Activated CD8-positive, alpha-beta memory T cell treated with anti-CD3 and anti-CD28 coated beads for 36 hours (primary cell): Measurements from ENCODE around the gene ITPR3. TPM values are rescaled to one million over a fixed set of nuclear protein-coding genes. Genes with fewer than 3 reads are reported as not detected.
"Not testable (repeated sequence)": the region's sequence is repeated elsewhere in the genome, so short reads cannot be mapped to it uniquely, and the experiment has no call there.

Source experiments
- CTCF ChIA-PET: fragments of 350-600 bp; sonication (Branson Sonifier 250); formaldehyde crosslinking; loops from one replicate; lab custom pipeline; 2021; ENCODE audit warnings: antibody characterized with exemption; lab: Charles Lee
- POLR2A ChIA-PET: fragments of 350-600 bp; sonication (Branson Sonifier 250); formaldehyde crosslinking; loops from one replicate; lab custom pipeline; 2021; ENCODE audit warnings: antibody characterized with exemption; lab: Charles Lee
- total RNA-seq, 2 experiments: library from RNA; stranded (reverse); gene quantifications; one replicate each; pipeline ENCODE4 v1.2.3, GENCODE V29; 2021

Gene ITPR3
- total RNA-seq, 2 experiments from 2014 or later: 42.2 to 44.0 TPM

DNA sequence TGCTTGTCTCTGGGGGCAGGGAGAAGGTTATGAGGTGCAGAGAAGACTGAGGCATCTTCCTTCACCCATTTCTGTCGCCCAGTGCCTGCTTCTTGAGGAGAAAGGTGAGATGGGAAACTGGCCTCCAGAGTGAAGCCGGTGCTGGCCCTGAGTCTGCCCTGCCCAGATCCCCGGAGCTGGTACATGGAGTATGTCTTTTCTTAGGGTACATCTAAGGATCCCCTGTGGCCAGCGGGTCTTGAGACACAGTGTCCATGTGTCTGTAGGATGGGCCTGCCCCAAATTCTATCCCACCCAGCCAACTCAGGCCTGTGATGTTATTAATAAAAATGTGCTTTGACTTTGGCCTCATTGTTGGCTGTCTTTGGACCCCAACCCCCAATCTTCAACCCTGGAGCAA, 32.2 kb upstream of the ITPR3 start:
- POLR2A ChIA-PET: no interaction called here
- CTCF ChIA-PET: interaction anchor here (1.2 to 1.8 kb wide), 2 partner anchors 9 to 19 kb away, joined by 3 to 11 read pairs; no protein-coding TSS in a partner anchor

DNA sequence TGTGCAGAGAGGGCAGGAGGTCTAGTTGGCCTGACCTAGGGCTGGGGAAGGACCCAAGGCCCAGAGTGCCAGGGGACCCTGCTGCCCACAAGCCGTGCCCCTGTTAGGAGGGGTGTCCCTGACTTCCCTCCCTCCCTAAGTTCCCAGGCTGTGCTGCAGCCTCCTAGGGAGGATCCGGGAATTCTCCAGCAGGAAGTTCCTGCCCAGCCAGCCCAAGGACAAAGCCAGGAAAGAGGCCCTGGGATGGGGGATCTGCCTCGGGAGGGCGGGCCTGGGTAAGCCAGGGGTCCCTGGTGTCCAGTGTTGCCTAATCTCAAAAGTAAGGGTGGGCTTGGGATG, 31.8 kb upstream of the ITPR3 start:
- POLR2A ChIA-PET: interaction anchor here (0.9 kb wide), 1 partner anchor 32 kb away, joined by 3 read pairs; the partner anchor contains the start of gene ITPR3
- CTCF ChIA-PET: interaction anchor here (0.9 to 1.8 kb wide), 4 partner anchors 18 to 113 kb away, joined by 3 to 11 read pairs (median 6); partner anchors contain the start of gene ITPR3

DNA sequence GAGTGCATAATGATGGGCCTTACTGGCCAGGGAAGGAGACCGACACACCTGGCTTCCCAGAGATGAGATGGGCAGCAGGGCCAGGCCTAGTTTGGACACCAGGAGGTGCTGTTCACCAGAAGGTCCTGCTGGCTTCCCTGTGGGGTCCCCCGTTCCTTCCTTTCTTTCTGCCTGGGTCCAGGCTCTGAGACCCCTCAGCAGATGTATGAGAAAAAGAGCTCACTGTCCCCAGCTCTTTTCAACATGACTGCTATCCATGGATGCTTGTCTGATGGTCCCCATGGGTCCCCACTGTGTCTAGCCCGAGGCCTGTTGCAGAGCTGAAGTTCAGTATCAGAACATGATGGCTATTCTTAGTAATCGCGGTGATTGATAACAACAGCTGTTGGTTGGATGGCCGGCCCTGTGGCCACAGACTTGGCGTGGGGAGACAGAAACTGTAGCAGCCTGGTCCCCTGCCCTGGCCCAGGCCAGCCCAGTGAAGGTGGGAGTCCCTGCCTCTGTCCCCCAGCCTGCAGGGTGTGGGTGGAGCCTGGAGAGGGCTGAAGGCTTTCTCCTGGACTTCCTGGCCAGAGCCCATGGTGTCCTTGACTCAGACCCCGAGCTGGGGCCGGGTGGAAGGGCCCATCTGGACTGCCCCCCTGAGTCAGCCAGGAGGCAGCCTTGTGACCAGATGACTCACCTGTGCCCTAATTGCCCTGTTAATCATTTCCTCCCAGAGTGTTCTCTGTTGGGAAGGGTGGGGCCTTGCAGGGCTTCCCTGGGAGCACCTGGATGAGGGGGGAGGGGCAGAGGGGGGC, 31.2 kb upstream of the ITPR3 start:
- POLR2A ChIA-PET: interaction anchor here (0.9 kb wide), 1 partner anchor 31 kb away, joined by 3 read pairs; the partner anchor contains the start of gene ITPR3

DNA sequence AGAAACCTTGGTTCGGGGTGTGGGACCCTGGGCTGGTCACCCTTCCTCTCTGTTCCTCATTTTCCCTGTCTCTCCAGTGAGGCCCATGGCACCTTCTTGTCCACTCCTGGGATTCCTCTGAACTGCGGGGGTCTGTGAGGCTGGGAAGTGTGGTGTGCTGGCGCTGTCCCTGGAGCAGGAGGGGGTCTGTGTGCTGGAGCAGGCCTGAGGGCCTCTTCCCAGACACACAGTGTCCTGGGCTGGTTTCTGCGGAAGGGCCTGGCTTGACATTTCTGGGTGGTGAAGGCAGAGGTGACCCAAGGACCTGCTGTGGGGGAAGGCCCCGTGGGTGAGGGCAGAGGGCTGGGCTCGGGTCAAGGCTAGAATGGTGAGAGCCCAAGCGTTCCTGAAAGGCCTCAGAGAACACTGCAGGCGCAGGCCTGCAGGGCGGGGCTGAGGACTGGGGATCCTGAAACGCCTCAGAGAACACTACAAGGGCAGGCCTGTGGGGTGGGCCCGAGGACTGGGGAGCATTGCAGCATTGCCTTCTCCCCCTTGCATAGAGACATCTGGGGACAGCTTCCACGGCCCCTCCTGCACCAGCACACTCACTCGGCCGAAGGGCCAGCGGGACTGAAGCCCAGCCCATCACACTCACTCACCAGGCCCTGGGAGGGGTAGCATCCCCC, 30.5 kb upstream of the ITPR3 start:
- ChIA-PET CTCF (interaction anchor here (0.7 to 1.8 kb wide), 6 partner anchors 11 to 114 kb away, joined by 3 to 11 read pairs (median 4); partner anchors contain the start of genes BAK1 and ITPR3), POLR2A (no interaction called here)

More for the DNA sequence above, 31.2 kb upstream of the ITPR3 start:
- CTCF ChIA-PET: interaction anchor here (0.7 to 1.8 kb wide), 10 partner anchors 9 to 115 kb away, joined by 3 to 11 read pairs (median 4); partner anchors contain the start of genes BAK1 and ITPR3

DNA sequence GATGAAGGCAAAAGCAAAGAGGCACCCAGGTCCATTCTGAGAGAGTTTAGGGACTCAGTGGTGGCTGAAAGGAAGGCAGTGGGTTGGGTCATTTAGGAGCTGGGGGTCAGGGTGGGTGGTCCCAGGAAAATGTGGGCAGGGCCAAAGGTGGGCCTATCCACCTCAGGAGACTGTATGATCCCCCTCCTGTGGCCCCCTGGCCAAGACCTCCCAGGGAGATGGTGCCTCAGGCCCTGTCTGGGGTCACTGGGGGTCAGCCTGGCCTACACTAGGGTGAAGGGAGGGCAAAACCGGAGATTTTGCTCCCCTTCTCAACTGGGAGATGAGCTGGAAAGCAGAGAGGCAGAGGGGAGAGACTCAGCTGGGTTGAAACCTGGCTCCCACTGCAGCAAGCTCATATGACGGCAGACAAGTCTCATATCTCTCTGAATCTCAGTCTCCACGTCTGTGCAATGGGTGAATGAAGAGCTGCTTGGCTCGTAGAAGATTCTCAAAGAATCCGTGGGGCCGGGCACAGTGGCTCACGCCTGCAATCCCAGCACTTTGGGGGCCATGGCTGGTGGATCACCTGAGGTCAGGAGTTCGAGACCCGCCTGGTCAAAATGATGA, 29.6 kb upstream of the ITPR3 start:
- ChIA-PET CTCF (interaction anchor here (0.6 to 1.5 kb wide), 5 partner anchors 42 to 638 kb away, joined by 3 to 5 read pairs (median 3); no protein-coding TSS in a partner anchor), POLR2A (interaction anchor here (0.5 to 1.7 kb wide), 2 partner anchors 10 to 29 kb away, joined by 4 to 6 read pairs; no protein-coding TSS in a partner anchor)

DNA sequence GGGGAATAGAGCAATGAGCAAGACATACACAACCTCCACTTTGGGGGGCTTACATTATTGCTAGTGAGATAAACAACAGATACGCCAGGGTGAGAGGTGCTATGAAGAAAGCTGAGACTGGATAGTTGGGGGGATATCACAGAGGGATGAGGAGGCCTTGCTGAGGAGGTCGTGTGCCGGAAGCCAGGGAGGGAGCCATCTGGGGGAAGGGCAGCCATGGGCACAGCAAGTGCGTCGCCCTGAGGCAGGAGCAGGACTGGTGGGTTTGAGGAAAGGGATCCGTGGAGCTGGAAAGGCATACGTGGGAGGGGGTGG, 28.9 kb upstream of the ITPR3 start:
- ChIA-PET CTCF (interaction anchor here (1.2 to 1.5 kb wide), 4 partner anchors 42 to 108 kb away, joined by 3 to 5 read pairs (median 3); no protein-coding TSS in a partner anchor), POLR2A (interaction anchor here (0.5 to 1.7 kb wide), 5 partner anchors 11 to 1396 kb away, joined by 3 to 6 read pairs (median 4); no protein-coding TSS in a partner anchor)

DNA sequence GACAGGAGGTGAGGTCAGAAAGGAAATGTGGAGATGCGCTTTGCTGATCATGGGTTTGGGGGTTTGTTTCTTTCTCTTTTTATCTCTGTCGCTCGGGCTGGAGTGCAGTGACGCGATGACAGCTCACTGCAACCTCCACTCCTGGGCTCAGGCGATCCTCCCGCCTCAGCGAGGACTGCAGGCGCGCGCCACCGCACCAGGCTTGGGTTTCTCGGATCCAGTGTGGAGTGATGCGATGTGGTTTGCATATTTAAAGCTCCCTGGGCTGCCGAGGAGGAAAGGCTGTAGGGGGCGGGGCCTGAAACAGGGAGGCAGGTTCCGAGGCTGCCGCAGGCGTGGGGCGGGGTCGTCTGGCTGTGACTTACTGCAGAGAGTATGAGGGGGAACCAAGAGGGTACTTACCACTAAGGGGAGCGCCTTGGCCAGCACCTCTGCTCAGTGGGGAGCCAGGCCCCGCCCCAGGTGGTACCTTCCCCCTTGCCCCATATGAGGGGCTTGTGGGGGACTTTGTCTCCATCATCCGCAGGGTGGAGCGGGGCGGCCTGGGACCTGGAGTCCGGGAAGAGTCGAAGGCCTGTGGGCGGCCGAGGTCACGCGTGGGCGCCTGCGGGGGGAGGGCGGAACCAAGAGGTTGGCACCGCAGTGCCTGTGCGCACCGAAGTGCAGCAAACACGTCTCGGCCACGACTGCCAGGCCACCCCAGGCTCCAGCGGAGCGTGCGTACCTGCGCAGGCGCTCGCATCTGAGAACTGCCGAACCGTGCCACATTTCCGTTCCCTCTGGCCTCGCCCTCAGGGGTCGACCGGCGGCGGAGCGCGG, 28.3 kb upstream of the ITPR3 start:
- POLR2A ChIA-PET: interaction anchor here (0.5 to 1.7 kb wide), 4 partner anchors 13 to 1396 kb away, joined by 3 to 5 read pairs (median 4); no protein-coding TSS in a partner anchor
- CTCF ChIA-PET: interaction anchor here (1.2 to 1.5 kb wide), 4 partner anchors 41 to 108 kb away, joined by 3 to 5 read pairs (median 3); no protein-coding TSS in a partner anchor

DNA sequence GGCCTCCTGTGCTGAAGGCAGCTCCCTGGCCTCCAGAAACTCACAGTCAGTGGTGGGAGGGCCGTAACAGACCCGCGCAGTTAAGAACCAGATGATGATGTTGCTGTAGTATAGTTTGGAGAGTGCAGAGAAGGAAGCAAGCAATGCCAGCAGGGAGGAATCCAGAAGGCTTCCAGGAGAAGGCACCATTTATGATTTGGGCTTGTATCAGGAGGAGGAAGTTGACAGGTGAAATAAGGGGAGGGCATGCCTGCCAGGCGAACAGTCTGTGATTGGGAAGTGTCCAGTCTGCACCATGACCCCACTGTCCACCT, 27.8 kb upstream of the ITPR3 start:
- POLR2A ChIA-PET: interaction anchor here (1.3 kb wide), 1 partner anchor 28 kb away, joined by 3 read pairs; no protein-coding TSS in a partner anchor
- CTCF ChIA-PET: interaction anchor here (0.7 kb wide), 1 partner anchor 97 kb away, joined by 3 read pairs; no protein-coding TSS in a partner anchor

DNA sequence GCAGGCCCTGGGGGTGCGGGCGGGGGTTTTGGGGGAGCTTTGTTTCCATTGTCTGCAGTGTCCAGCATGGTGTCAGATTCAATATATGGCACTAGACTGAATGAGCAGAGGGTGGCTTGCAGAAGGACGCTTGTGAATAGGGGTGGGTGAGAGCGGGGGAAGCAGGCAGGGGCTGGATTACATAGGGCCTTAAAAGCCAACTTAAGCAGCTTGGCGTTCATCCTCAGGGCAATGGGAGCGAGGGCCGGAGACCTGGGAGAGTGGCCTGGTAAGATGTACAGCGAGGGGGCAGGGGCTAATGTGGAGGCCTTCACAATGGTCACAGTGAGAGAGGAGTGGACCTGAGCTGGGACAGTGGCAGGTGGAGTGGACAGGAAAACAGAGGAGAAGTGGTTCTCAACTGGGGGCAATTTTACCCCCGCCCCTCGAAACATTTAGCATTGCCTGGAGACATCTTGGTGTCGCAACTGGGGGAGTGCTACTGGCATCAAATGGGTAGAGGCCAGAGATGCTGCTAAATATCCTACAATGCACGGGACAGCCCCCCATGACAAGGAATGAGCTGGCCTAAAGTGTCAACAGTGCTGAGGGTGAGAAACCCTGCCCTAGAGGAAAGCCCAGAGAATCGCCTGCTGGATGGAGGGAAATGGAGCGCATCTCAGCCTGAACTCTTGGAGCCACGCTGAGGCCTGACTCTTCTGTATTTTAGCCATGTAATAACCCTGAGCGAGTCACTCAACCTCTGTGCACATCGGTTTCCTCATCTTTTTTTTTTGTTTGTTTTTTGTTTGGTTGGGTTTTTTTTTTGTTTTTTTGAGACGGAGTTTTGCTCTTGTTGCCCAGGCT, 25.9 kb upstream of the ITPR3 start:
- ChIA-PET CTCF (interaction anchor here (0.6 to 2.3 kb wide), 4 partner anchors 16 to 176 kb away, joined by 3 to 7 read pairs (median 4); partner anchors contain the start of gene BAK1), POLR2A (no interaction called here)

DNA sequence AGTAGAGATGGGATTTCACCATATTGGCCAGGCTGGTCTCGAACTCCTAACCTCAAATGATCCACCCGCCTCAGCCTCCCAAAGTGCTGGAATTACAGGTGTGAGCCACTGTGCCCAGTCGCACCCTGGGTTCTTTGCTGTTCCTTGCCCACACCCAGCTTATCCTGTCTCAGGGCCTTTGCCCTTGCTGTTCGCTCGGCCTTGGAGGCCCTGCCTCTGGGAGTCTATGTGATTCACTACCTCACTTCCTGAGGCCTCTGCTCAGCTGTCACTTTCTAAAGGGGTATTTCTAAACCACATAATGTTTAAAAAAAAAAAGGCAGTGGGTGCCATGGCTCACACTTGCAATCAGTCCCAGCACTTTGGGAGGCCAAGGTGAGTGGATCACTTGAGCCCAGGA, 24.2 kb upstream of the ITPR3 start:
- POLR2A ChIA-PET: not testable (repeated sequence)
- CTCF ChIA-PET: interaction anchor here (0.7 to 3.5 kb wide), 5 partner anchors 9 to 611 kb away, joined by 3 to 16 read pairs (median 3); no protein-coding TSS in a partner anchor

DNA sequence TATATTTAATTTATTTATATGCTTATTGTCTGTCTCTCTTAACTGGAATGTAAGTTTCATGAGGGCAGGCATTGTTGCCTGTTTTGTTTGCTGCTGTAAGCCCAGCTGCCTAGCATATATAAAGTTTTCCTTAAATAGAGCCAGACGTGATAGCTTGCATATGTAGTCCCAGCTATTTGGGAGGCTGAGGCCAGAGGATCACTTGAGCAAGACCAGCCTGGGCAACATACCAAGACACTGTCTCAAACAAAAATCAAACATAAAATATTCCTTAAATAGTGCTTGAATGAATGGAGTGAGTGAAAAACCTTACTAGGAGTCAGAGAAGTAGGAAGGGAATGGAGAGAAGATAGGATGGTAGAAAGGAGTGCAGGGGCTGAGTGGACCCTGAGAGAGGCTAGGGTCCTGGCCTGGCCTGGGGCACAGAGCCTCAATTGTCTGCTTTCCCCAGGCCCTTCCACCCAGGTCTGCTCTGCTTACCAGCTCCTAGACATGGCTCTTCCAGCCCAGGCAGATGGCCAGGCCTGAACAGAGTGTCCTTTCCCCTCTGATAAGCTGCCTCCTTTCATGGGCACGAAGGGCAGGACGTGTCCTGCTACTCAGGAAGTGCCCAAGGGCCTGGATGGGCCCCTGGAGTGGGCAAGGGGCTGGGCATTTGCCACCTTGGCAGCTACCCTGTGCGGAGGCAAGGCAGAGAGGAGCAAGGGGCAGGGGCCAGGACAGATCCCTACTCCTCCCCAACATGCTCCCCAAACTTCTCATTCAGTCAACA, 23.4 kb upstream of the ITPR3 start:
- ChIA-PET CTCF (interaction anchor here (0.9 to 3.5 kb wide), 4 partner anchors 9 to 103 kb away, joined by 3 to 16 read pairs (median 3); no protein-coding TSS in a partner anchor), POLR2A (no interaction called here)

DNA sequence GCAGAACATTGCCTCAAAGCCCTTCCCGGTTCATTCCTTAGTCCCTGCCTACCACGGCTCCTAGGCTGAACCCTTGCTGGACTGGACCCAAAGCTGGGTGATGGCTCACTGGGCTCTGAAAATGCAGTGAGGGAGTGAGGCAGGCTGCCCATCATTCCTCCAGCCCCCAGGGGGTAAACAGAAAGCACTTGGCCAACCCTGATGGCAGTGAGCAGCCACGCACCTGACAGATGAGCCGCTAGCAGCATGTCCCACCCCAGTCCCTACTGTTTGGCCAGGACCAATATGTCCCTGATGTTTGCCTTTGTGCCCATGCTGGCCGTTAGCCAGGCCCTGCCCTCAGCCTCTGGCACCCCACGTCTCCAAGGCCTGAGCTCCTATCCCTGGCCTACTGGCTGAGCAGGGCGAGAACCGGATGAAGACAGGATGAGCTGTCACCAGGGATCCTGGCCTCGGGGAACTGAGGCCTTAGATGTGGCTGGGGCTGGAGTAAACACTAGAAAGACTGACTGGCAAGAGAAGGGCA, 21.6 kb upstream of the ITPR3 start:
- ChIA-PET POLR2A (no interaction called here), CTCF (interaction anchor here (3.5 kb wide), 1 partner anchor 8 kb away, joined by 16 read pairs; no protein-coding TSS in a partner anchor)

DNA sequence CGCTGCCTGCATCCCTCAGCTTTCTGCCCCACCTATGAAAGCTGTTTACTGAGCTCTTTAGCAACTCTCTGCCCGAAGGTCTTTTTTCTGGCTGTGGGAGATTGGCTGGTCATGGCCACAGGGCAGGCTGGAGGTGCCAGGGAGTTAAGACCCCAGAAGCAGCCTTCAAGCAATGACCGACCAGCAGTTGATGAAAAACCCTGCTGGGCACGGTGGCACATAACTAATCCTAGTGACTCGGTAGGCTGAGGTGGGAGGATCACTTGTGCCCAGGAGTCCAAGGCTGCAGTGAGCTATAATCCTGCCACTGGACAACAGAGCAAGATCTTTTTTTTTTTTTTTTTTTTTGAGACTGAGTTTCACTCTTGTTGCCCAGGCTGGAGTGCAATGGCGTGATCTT, 20.4 kb upstream of the ITPR3 start:
- POLR2A ChIA-PET: interaction anchor here (0.5 kb wide), 1 partner anchor 18 kb away, joined by 4 read pairs; no protein-coding TSS in a partner anchor

DNA sequence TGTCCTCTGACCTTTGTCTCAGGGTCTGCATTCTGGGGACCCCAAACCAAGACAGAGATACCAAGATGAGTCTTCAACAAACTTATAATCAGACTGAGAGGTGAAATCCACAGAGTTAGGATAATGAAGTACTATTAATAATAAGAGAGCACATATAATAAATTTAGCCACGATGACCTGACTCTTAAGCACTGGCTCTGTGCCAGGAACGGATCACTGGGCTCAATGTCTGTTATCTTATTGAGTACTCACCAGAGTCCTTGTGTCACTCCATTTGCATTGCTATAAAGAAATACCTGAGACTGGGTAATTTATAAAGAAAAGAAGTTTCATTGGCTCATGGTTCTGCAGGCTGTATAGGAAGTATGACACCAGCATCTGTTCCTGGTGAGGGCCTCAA, 18.9 kb upstream of the ITPR3 start:
- ChIA-PET POLR2A (no interaction called here), CTCF (no interaction called here)

More for the DNA sequence above, 20.4 kb upstream of the ITPR3 start:
- CTCF ChIA-PET: no interaction called here

DNA sequence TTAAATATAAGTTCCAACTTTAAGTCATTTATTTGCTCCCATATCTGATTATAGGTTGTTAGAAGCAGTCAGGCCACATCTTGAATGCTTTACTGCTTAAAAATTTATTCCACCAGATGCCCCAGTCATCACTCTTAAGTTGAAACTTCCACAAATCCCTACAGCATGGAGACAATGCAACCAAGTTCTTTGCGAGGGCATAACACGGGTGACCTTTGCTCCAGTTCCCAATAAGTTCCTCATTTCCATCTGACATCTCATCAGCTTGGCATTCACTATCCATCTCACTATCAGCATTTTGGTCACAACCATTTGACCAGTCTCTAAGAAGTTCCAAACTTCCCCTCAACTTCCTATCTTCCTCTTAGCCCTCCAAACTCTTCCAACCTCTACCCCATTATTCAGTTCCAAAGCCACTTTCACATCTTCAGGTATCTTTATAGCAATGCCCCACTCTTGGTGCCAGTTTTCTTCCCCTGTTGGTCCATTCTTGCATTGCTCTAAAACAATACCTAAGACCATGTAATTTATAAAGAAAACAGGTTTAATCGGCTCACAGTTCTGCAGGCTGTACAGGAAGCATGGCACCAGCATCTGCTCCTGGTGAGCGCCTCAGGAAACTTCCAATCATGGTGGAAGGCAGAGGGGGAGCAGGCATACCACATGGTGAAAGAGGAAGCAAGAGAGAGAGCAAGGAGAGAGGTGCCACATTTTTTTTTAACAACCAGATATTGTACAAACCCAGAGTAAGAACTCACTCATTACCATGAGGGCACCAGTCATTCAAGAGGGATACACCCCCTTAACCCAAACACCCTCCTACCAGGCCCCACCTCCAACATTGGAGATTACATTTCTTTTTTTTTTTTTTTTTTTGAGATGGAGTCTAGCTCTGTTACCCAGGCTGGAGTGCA, 15.9 kb upstream of the ITPR3 start:
- ChIA-PET CTCF (no interaction called here), POLR2A (interaction anchor here (0.7 kb wide), 1 partner anchor 13 kb away, joined by 5 read pairs; no protein-coding TSS in a partner anchor)
